K562 (cell line): ENCODE data around the gene ECM1. TPM values are rescaled to one million over a fixed set of nuclear protein-coding genes. Genes with fewer than 3 reads are reported as not detected.
A peak's percentile ranks its signal among the peaks of the same experiment; 100 is the strongest.

Experiments
- ARNT ChIP-seq, 2 experiments: fragments of 450-650 bp; IDR thresholded peaks; 2 replicates each; pipeline ENCODE4 v1.6.1; 2016; ENCODE audit warnings: mild to moderate bottlenecking in 1 of 2
- CBFA2T2 ChIP-seq: fragments of 450-650 bp; conservative IDR thresholded peaks from 2 replicates; pipeline ENCODE4 v1.6.1; 2017; ENCODE audit warnings: mild to moderate bottlenecking
- CCNT2 ChIP-seq: IDR thresholded peaks from 2 replicates; pipeline ENCODE4 v1.6.1; 2011; ENCODE audit warnings: borderline replicate concordance, low read depth, mild to moderate bottlenecking, moderate library complexity, mixed read lengths, low read length; ENCODE audit not compliant: insufficient read length; ENCODE audit errors: extremely low read depth
- ELF2 ChIP-seq: fragments of 250-450 bp; sonication (Bioruptor Pico); IDR thresholded peaks from 2 replicates; pipeline ENCODE4 v1.5.0; 2021; ENCODE audit warnings: mild to moderate bottlenecking
- ETV5 ChIP-seq: sonication (generic); formaldehyde crosslinking; IDR thresholded peaks from 2 replicates; pipeline ENCODE4 v1.4.0; 2020; ENCODE audit warnings: low read depth, mild to moderate bottlenecking, missing genetic modification reagents
- HSF4 ChIP-seq: fragments of 250-450 bp; sonication (Bioruptor Pico); IDR thresholded peaks from 2 replicates; pipeline ENCODE4 v2.1.2; 2022; ENCODE audit warnings: mild to moderate bottlenecking, moderate library complexity, borderline replicate concordance
- KLF1 ChIP-seq: fragments of 450-650 bp; IDR thresholded peaks from 2 replicates; pipeline ENCODE4 v1.6.1; 2016; ENCODE audit warnings: missing genetic modification characterization, missing compliant biosample characterization
- MCM7 ChIP-seq, 2 experiments: fragments of 450-650 bp; IDR thresholded peaks; 2 replicates each; pipeline ENCODE4 v1.6.1; 2016 to 2018
- MEF2D ChIP-seq: conservative IDR thresholded peaks from 2 replicates; pipeline ENCODE4 v1.6.1; 2016; ENCODE audit warnings: low read depth, missing genetic modification characterization, missing compliant biosample characterization
- NBN ChIP-seq: fragments of 450-650 bp; IDR thresholded peaks from 2 replicates; pipeline ENCODE4 v1.6.1; 2016; ENCODE audit warnings: low read depth, mild to moderate bottlenecking
- PCBP2 ChIP-seq: fragments of 200-400 bp; formaldehyde crosslinking; IDR thresholded peaks from 2 replicates; pipeline ENCODE4 v1.6.1; 2018; ENCODE audit warnings: low read length, low read depth, mild to moderate bottlenecking, moderate library complexity; ENCODE audit not compliant: poor library complexity, severe bottlenecking
- PHF21A ChIP-seq: fragments of 450-650 bp; IDR thresholded peaks from 2 replicates; pipeline ENCODE4 v1.6.1; 2017; ENCODE audit warnings: low read depth, borderline replicate concordance
- POLR2H ChIP-seq: IDR thresholded peaks from 2 replicates; pipeline ENCODE4 v1.6.1; 2016; ENCODE audit warnings: missing genetic modification characterization, low read depth, mild to moderate bottlenecking, control low read depth, missing compliant biosample characterization, moderate library complexity
- RBM14 ChIP-seq: fragments of 200-400 bp; formaldehyde crosslinking; IDR thresholded peaks from 2 replicates; pipeline ENCODE4 v1.6.1; 2018; ENCODE audit warnings: low read depth, mild to moderate bottlenecking, low read length, moderate library complexity, borderline replicate concordance; ENCODE audit not compliant: insufficient read depth
- SOX6 ChIP-seq: fragments of 450-650 bp; IDR thresholded peaks from 2 replicates; pipeline ENCODE4 v1.6.1; 2014; ENCODE audit warnings: mild to moderate bottlenecking
- TEAD4 ChIP-seq, 2 experiments: sonication (generic) in 1 of 2; formaldehyde crosslinking in 1 of 2; IDR thresholded peaks; 2 replicates each; pipeline versions ENCODE4 v1.6.1 to v1.8.0; 2012 to 2022; ENCODE audit warnings: borderline replicate concordance in 1 of 2, inconsistent platforms in 1 of 2, low read length in 1 of 2, mild to moderate bottlenecking in 1 of 2, missing genetic modification reagents in 1 of 2
- TFAM ChIP-seq: fragments of 250-450 bp; sonication (Bioruptor Pico); conservative IDR thresholded peaks from 2 replicates; pipeline ENCODE4 v1.5.0; 2021; ENCODE audit warnings: mild to moderate bottlenecking, moderate library complexity
- ZBED1 ChIP-seq: IDR thresholded peaks from 2 replicates; pipeline ENCODE4 v1.6.1; 2014
- ZBTB8A ChIP-seq: fragments of 450-650 bp; IDR thresholded peaks from 2 replicates; pipeline ENCODE4 v1.6.1; 2018; ENCODE audit warnings: mild to moderate bottlenecking, moderate library complexity; ENCODE audit not compliant: partially characterized antibody
- ZNF584 ChIP-seq: fragments of 200-800 bp; sonication (Bioruptor generic); IDR thresholded peaks from 2 replicates; pipeline ENCODE4 v1.6.1; 2016; ENCODE audit warnings: low read depth, mild to moderate bottlenecking, missing genetic modification characterization, missing compliant biosample characterization
- polyA plus RNA-seq, 8 experiments: library from polyadenylated mRNA; depleted of rRNA in 4 of 8; stranded (reverse) in 5 of 8; unstranded in 3 of 8; fragments of >200 nt; fragmentation: Nextera tagmentation in 2 of 8; fragmentation: Illumina TruSeq in 1 of 8; extraction: Ambion mirVana in 2 of 8; extraction: Trizol in 1 of 8; gene quantifications; 2 replicates each; pipeline versions ENCODE4 v1.2.1 to v1.2.3, GENCODE V29; 2011 to 2014; ENCODE audit warnings: inconsistent platforms in 1 of 8, missing spikeins in 1 of 8
- total RNA-seq, 7 experiments: library from RNA; depleted of rRNA in 6 of 7; stranded (reverse); fragments of >200 nt in 6 of 7; fragmentation: Illumina TruSeq in 2 of 7; extraction: Trizol in 2 of 7; gene quantifications; 2 replicates each; pipeline versions ENCODE4 v1.2.1 to v1.2.3, GENCODE V29; 2011 to 2021; ENCODE audit warnings: low replicate concordance in 1 of 7
- TF ChIP-seq, protein P1 (sequence below): IDR thresholded peaks from 3 replicates; pipeline ENCODE4 v1.6.1; 2011; ENCODE audit warnings: borderline replicate concordance, mild to moderate bottlenecking; ENCODE audit not compliant: insufficient read length, insufficient read depth
- TF ChIP-seq, protein P2 (sequence below): fragments of 250-450 bp; sonication (Bioruptor Pico); IDR thresholded peaks from 2 replicates; pipeline ENCODE4 v1.9.0; 2021; ENCODE audit warnings: mild to moderate bottlenecking
- TF ChIP-seq, protein P3 (sequence below): sonication (generic); formaldehyde crosslinking; IDR thresholded peaks from 2 replicates; pipeline ENCODE4 v1.8.0; 2022; ENCODE audit warnings: missing genetic modification reagents, mild to moderate bottlenecking, moderate library complexity, borderline replicate concordance
- TF ChIP-seq, protein P4 (sequence below), 2 experiments: IDR thresholded peaks; 2 replicates each; pipeline ENCODE4 v1.6.1; 2012; ENCODE audit warnings: improper control_type of control experiment in 2 of 2, low read depth in 2 of 2, low read length in 2 of 2, borderline replicate concordance in 1 of 2

The ECM1 gene
- total and polyA plus RNA-seq, 9 of the 15 experiments (the other 6 are each of a cell fraction or from before 2014, with no cell fraction given): 6.6 to 52.2 (median 12.8) TPM

DNA sequence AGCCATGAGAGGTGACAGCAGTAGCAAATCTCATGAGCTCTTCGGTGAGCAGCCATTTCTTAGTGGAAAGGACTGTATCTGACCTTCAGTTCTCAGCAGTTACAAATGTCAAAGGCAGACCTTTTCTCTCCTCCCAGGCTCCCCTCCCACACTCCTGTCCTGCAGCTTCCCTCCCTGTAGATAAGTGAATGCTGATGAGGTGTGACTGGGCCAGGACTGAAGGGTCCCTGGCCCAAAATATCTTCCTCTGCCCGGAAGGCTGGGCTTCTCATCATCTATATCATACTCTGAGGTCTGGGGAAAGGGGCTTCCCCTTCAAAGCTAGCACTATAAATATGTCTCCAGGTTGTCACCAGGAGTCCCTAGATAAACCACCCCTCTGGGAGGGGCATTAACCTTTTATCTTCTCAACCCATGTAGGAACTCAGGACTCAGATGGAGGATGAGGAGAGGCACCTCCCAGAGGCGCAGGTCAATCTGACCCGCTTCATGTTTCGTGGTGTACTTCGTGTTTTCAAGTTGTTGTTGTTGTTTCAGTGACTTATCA, 37.6 kb downstream of the ECM1 start (continued):
- no peak for TF ChIP-seq PCBP2
- TF ChIP-seq, protein P1, sequence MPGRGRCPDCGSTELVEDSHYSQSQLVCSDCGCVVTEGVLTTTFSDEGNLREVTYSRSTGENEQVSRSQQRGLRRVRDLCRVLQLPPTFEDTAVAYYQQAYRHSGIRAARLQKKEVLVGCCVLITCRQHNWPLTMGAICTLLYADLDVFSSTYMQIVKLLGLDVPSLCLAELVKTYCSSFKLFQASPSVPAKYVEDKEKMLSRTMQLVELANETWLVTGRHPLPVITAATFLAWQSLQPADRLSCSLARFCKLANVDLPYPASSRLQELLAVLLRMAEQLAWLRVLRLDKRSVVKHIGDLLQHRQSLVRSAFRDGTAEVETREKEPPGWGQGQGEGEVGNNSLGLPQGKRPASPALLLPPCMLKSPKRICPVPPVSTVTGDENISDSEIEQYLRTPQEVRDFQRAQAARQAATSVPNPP: no peak
- TF ChIP-seq, protein P2, sequence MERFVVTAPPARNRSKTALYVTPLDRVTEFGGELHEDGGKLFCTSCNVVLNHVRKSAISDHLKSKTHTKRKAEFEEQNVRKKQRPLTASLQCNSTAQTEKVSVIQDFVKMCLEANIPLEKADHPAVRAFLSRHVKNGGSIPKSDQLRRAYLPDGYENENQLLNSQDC (CRISPR knock-in tag): 0 out of 2 replicates have a peak, but pooled peaks have one; percentile 52
- TF ChIP-seq, protein P3, sequence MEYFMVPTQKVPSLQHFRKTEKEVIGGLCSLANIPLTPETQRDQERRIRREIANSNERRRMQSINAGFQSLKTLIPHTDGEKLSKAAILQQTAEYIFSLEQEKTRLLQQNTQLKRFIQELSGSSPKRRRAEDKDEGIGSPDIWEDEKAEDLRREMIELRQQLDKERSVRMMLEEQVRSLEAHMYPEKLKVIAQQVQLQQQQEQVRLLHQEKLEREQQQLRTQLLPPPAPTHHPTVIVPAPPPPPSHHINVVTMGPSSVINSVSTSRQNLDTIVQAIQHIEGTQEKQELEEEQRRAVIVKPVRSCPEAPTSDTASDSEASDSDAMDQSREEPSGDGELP: peak; percentile 70
- TF ChIP-seq RBM14: no peak
- TF ChIP-seq KLF1 (tag): 0 out of 2 replicates have a peak, but pooled peaks have one; percentile 24
- TF ChIP-seq NBN: peak; percentile 95
- peak; percentile 86 for TF ChIP-seq SOX6
- peak; percentile 98 for TF ChIP-seq CBFA2T2
- 0 out of 2 replicates have a peak, but pooled peaks have one; percentile 37 for TF ChIP-seq POLR2H (tag)
- TF ChIP-seq, protein P4, sequence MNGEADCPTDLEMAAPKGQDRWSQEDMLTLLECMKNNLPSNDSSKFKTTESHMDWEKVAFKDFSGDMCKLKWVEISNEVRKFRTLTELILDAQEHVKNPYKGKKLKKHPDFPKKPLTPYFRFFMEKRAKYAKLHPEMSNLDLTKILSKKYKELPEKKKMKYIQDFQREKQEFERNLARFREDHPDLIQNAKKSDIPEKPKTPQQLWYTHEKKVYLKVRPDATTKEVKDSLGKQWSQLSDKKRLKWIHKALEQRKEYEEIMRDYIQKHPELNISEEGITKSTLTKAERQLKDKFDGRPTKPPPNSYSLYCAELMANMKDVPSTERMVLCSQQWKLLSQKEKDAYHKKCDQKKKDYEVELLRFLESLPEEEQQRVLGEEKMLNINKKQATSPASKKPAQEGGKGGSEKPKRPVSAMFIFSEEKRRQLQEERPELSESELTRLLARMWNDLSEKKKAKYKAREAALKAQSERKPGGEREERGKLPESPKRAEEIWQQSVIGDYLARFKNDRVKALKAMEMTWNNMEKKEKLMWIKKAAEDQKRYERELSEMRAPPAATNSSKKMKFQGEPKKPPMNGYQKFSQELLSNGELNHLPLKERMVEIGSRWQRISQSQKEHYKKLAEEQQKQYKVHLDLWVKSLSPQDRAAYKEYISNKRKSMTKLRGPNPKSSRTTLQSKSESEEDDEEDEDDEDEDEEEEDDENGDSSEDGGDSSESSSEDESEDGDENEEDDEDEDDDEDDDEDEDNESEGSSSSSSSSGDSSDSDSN (IDR thresholded peaks at IDR 0.05; ENCODE audit: borderline replicate concordance in 1 of 2, low read depth in 2 of 2, low read length in 2 of 2): peak; percentile 53 to 87; a peak in 2 of 4 replicates
- no peak for TF ChIP-seq ELF2
- TF ChIP-seq HSF4 (CRISPR knock-in tag): no peak
- TF ChIP-seq MCM7 (IDR thresholded peaks at IDR 0.05): no peak
- TF ChIP-seq MEF2D (tag): peak; percentile 84
- TF ChIP-seq ETV5: peak; percentile 90
- TF ChIP-seq PHF21A: 0 out of 2 replicates have a peak, but pooled peaks have one; percentile 48
- TF ChIP-seq TFAM (CRISPR knock-in tag): no peak
- TF ChIP-seq ZBED1: 0 out of 2 replicates have a peak, but pooled peaks have one; percentile 40
- peak; percentile 65 for TF ChIP-seq CCNT2
- 0 out of 2 replicates have a peak, but pooled peaks have one; percentile 58 for TF ChIP-seq ZNF584 (CRISPR knock-in tag)
- peak; percentile 97 for TF ChIP-seq TEAD4 (IDR thresholded peaks at IDR 0.05; ENCODE audit: low read length)
- no peak for TF ChIP-seq TEAD4 (CRISPR knock-in tag; IDR thresholded peaks at IDR 0.05; ENCODE audit: borderline replicate concordance)
- no peak for TF ChIP-seq ZBTB8A
- TF ChIP-seq ARNT (IDR thresholded peaks at IDR 0.05): peak; percentile 93
